ENCODE results near the gene CUL9.

- TF ChIP-seq, protein P1, sequence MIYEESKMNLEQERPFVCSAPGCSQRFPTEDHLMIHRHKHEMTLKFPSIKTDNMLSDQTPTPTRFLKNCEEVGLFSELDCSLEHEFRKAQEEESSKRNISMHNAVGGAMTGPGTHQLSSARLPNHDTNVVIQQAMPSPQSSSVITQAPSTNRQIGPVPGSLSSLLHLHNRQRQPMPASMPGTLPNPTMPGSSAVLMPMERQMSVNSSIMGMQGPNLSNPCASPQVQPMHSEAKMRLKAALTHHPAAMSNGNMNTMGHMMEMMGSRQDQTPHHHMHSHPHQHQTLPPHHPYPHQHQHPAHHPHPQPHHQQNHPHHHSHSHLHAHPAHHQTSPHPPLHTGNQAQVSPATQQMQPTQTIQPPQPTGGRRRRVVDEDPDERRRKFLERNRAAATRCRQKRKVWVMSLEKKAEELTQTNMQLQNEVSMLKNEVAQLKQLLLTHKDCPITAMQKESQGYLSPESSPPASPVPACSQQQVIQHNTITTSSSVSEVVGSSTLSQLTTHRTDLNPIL (CRISPR knock-in tag; IDR thresholded peaks at IDR 0.05; ENCODE audit: low read depth), result no peak
- TF ChIP-seq ZC3H10 (CRISPR knock-in tag; IDR thresholded peaks at IDR 0.05), result no peak
- TF ChIP-seq ARNTL (CRISPR knock-in tag; IDR thresholded peaks at IDR 0.05; ENCODE audit: borderline replicate concordance, low read depth), result no peak
- no peak for TF ChIP-seq PATZ1 (CRISPR knock-in tag; IDR thresholded peaks at IDR 0.05; ENCODE audit: borderline replicate concordance)
- no peak for TF ChIP-seq ZNF8 (CRISPR knock-in tag; IDR thresholded peaks at IDR 0.05)
- TF ChIP-seq, protein P2, sequence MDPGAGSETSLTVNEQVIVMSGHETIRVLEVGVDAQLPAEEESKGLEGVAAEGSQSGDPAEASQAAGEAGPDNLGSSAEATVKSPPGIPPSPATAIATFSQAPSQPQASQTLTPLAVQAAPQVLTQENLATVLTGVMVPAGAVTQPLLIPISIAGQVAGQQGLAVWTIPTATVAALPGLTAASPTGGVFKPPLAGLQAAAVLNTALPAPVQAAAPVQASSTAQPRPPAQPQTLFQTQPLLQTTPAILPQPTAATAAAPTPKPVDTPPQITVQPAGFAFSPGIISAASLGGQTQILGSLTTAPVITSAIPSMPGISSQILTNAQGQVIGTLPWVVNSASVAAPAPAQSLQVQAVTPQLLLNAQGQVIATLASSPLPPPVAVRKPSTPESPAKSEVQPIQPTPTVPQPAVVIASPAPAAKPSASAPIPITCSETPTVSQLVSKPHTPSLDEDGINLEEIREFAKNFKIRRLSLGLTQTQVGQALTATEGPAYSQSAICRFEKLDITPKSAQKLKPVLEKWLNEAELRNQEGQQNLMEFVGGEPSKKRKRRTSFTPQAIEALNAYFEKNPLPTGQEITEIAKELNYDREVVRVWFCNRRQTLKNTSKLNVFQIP (CRISPR knock-in tag; IDR thresholded peaks at IDR 0.05; ENCODE audit: borderline replicate concordance, low read depth), result no peak
- TF ChIP-seq RARB (CRISPR knock-in tag; IDR thresholded peaks at IDR 0.05), result no peak
- no peak for TF ChIP-seq SNAI2 (CRISPR knock-in tag; IDR thresholded peaks at IDR 0.05)
- no peak for TF ChIP-seq TCF4 (CRISPR knock-in tag; IDR thresholded peaks at IDR 0.05; ENCODE audit: borderline replicate concordance)
- no peak for TF ChIP-seq ZNF565 (CRISPR knock-in tag; conservative IDR thresholded peaks at IDR 0.05; ENCODE audit: low read depth)
- TF ChIP-seq OSR1 (CRISPR knock-in tag; IDR thresholded peaks at IDR 0.05), result no peak
- no peak for TF ChIP-seq ZFP30 (CRISPR knock-in tag; IDR thresholded peaks at IDR 0.05)
These were observed 43.7 kb upstream of the CUL9 start for GRCh38 chr6:43138267-43138666.
